Embryonic facial prominence (tissue), 1 donor: ENCODE data around the gene ZMIZ1.

Experiments
- DNase-seq: peaks from one replicate; pipeline ENCODE4 v3.0.0-alpha.2; 2016; ENCODE audit errors: extremely low spot score

The ZMIZ1 gene

DNA sequence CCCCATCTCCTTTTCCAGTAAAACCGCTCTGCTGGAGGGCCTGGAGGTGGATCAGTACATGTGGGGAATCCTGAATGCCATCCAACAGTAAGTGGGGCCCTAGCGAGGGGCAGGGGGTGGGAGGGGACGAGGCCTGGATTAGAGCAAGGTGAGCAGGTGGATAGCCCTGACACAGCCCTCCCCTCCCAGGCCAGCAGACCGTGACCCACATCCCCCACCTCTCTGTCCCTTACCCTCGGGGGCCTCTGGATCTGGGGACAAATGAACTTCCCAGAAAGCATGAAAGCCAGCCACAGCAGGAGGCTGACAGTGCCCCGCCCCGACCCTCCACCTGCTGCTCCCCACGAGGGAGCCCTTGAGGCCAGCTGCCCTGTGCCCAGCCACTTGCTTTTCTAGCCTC, 236.7 kb downstream of the ZMIZ1 start:
- DNase-seq = no peak

DNA sequence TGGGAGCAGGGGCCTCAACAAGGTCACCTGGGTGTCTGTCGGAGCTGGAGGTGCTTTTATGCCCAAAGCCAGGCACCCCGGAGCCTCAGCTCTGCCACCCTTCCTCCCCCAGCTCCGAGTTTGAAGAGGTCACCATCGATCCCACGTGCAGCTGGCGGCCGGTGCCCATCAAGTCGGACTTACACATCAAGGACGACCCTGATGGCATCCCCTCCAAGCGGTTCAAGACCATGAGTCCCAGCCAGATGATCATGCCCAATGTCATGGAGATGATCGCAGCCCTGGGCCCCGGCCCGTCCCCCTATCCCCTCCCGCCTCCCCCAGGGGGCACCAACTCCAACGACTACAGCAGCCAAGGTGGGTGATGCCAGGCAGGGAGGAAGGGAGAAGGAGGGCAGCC, 237.2 kb downstream of the ZMIZ1 start:
- DNase-seq = no peak

DNA sequence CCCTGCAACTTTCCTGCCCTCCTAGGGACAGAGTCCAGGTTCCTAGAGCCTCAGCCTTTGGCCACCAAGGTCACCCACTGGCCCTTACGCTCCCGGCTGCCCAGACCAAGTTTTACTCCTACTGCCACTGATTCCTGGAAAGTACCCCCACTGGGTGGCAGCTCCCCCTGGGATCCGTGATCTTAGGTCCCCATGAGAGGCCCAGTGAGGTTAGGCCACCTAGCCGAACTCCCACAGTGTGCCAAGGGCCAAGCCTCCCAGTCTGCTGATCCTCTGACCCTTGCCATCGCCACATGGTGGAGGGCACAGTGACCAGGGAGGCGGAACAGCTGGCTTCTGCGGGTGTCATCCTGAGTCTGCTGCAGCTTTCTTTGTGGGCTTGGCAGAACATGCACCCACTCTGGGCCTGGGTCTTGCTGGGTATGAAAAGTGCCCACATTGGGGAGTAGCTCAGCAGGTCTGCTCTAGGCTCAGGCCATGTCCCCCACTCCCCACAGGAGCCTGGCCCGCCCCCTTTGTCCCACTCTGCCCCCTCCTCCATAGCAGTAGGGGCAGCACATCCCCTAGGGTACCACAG, 238.0 kb downstream of the ZMIZ1 start:
- no peak for DNase-seq

DNA sequence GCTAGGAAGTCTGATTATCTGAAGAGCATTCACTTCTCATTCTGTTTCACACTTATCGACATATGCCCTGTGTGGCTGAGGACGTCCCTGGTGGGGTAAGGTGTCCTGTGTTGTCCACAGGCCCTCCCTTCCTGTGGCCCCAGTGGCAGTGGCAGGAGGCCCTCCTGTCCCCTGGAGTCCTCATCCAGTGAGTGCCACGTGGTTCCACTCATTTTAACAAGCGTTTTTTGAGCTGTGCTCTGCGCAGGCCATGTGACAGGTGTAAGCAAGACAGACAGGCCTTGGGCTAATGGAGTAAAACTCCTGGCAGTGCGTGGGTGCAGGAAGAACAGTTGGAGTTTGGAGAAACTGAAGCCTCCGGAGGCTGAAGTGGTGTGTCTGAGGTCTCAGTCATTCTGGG, 239.2 kb downstream of the ZMIZ1 start:
- DNase-seq = no peak

DNA sequence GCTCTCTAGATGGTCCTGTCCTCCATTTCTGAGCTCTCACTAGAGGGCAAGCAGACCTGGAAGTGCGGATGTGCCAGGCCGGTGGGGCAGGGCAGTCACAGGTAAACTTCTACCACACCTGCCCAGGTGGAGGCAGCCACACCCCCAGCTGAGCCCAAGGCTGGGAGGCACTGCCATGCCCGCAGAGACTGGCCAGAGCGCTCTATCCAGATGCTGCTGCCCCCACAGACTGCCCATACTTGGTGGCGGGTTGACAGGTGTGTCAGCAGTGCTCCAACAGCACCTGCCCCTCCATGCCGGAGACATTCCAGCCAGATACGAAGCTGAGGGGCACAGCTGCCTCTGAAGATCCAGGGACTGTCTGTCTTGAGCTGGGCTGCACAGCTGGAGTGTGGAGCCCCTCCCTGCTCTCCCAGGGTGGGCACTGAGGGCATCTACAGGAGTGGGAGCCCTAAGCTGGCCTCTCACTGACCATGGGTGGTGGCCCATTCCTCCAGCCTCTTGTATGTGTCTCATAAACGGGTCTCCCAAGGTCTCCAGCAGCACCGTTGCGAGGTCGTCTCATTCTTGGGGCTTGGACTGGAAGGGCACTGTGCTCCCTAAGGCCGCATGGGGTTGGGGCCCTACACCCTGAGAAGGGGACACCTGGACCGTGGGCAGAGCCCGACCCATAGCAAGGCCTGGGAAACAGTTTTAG, 240.4 kb downstream of the ZMIZ1 start:
- no peak for DNase-seq

DNA sequence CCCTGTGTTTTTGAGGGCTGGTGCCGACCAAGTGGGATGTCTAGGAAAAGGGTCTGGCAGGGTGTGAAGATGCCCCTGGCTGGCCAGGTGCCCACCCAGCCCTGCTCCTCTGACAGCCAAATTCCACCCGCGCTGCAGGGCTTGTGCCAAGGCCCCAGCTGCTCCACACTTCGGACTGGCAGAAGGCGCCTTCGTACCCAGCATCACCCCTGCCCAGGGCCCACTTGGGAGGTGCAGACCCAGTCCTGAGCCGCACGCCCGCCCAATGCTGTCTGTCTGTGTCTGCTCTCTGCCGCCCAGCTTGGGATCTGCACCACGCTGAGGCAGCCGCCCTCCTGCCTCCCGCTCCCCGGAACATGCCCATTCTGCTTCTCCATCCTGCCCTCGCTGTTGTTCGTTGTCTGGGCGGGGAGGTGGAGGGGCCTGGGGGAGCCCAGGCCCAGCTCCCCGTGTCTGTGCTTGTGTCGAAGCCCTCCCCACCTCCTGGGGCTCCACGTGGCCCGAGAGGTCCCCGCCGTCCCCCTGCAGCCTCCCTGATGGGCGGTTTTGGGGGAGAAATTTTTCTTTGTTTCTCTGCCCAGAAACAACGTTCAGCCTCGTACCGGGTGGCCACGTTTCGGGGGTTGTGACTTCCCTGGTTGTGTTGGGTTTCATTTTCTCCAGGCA, 241.6 kb downstream of the ZMIZ1 start:
- no peak for DNase-seq

DNA sequence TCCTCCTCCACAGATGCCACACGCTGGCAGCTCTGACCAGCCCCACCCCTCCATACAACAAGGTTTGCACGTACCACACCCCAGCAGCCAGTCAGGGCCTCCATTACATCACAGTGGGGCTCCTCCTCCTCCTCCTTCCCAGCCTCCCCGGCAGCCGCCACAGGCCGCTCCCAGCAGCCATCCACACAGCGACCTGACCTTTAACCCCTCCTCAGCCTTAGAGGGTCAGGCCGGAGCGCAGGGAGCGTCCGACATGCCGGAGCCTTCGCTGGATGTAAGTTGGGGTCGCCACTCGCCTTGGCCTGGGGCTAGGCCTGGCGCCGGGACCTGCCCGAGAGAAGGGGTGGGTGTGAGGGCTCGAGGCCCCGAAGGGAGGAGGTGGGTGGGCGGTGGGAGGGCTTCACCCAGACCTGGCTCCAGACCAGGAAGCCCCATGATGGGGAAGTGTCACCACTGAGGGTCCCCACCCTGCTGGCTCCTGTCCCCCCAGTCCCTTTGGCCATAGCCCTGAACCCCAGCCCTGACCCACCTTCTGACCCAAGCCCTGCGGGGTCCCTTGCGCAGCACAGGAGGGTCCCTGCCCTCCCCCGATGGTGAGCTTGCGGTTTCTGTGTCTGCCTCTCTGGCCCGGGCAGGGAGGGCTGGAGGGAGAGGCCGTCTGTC, 242.3 kb downstream of the ZMIZ1 start:
- DNase-seq = no peak

DNA sequence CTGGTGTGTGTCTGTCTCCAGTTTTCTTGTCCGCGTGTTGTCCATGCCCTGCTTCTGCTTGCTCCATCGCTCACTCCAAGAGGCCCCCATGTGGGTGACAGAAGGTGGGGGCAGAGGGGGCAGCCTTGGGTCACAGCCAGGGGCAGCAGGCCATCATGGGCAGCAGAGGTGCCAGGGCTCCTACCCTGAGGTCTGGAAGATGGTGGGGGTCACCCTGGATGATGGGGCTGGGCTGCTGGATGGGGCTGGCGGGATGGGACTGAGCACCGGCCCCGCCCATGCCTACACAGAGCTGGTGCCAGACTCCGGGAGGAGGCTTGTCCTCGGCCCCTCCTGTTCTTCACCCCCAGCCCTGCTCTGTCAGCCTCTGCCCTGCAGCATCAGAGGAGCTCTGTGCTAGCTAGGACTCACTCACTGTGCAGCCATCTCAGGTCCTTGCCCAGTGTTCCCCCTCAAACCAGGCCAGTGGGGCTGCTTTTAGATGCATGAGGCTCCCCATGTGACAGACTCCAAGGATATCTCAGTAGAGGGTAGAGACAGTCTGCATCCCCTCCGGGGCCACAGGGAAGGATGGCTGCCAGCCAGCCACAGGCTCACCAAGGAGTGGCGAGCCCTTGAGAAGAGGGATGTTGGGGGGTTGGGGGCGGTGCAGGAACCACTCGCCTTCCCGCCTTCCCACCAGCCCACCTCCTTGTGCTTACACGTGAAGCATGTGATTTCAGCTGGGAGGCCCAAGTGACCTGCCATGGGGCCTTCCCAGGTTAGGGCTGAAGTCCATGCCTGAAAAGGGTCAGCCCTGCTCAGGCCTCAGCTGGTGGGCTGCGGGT, 243.0 kb downstream of the ZMIZ1 start:
- no peak for DNase-seq

DNA sequence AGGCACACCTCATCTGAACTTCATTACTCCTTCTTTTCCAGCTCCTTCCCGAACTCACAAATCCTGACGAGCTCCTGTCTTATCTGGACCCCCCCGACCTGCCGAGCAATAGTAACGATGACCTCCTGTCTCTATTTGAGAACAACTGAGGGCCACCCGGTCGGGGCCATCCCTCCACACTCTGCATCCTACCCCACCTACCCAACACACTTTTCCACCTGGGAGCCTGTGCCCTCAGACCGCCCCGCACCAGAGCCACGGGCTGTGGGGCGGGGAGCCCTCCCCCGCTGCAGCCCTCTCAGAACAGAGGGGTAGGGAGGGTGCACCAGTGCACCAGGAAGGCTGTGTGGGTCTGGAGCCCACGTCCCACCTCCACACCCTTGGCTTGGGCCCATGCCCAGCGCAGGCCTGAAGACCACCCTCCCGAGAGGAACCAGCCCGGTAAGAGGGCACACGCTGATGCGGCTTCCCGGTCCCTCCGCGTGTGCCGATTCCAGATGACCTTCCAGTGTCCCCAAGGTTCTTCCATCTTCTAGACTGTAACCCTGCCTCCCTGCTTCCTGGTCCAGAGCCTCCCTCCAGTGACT, 243.9 kb downstream of the ZMIZ1 start:
- no peak for DNase-seq

DNA sequence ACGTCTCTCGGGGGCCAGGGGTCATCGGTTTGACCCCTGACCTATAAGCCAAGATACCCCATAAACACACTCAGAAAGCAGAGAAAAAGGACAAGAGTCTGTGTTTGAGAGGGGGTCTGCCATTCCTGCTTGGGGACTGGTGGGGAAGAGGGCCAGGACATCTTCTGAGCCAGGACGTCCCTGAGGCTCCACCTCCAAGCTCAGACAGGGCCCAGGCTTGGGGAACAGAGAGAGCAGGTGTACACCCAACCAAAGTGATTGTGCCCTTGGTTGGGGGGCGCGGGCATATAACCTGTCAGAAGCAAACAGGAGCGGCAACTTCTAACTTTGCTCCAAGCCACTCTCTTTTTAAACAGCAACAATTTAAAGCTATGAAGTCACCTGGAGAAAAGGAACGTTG, 244.6 kb downstream of the ZMIZ1 start:
- DNase-seq = no peak

DNA sequence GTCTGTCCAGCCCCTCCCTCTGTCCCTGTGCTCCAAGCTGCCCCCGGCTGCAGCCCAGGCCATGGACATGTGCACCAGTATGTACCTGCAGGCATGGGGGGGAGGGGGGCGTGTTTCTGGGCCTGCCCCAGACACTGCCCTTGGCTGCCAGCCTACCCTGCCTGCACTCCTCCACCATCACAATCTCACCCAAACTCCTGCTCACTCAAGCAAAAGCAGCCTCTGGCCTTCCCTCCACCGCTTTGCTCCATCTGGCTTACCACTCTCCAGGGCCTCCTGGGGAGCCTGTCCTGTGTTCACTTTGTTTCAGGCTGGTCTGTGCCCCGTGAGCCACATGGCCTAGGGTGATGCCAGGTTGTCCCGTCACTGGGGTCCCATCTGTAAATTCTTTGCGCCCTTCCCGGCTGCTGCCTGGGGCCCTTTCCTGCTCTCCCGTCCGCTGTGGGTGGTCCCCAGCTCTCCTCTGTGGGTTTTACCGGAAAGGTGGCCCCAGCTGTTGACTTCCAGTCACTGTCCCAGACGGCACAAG, 245.2 kb downstream of the ZMIZ1 start:
- DNase-seq = no peak

DNA sequence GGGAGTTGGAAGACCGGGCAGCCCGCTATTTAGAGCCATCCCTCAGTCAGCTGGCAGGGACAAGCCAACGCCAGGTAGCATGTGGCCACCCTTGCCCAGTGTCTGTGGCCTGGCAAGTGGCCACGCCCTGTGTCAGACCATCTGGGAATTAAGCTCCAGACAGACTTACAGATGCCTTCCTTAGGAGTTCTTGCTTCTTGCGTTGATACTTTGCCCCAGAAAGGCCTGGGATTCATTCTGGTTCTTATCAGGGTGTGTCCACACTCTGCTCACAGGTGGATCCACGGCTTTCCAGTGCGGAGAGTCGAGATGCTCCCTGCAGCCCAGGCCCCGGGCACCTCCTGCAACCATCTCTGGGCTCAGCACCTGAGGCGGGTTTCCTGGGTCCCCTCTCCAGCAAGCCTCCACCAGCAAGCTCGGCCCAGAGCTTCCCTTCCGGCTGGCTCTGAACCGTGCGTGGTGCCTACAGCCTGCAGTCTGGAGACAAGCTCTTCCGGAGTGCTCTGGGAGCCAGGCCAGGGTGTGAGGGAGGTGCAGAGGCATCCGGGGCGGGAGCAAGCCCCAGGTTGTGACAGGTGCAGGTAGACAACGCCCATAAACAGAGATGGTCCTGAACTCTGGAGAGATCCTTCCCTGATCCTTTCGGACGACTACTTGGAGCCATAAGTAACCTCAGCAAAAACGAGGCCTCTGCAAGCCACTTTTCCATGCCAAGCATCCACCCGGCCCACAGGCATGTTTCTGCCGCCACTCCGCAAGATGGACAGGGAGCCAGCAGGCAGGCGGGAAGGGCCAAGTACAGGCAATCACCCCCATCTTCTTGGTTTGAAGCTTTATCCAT, 246.2 kb downstream of the ZMIZ1 start:
- DNase-seq = no peak

DNA sequence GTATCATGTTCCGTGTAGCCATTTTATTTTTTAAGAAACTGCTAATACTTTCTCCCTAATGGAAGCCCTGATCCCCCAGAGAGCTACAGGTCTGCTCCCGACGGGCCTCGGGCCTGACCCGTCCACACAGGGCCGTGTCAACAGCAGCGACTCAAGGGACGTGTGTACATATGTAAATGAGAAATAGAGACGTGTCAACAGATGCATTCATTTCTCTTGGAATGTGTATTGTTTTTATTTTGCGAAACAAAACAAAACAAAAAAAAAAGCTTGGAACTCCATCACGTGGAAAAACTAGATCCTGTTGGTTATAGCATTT, 246.8 kb downstream of the ZMIZ1 start:
- DNase-seq = no peak

DNA sequence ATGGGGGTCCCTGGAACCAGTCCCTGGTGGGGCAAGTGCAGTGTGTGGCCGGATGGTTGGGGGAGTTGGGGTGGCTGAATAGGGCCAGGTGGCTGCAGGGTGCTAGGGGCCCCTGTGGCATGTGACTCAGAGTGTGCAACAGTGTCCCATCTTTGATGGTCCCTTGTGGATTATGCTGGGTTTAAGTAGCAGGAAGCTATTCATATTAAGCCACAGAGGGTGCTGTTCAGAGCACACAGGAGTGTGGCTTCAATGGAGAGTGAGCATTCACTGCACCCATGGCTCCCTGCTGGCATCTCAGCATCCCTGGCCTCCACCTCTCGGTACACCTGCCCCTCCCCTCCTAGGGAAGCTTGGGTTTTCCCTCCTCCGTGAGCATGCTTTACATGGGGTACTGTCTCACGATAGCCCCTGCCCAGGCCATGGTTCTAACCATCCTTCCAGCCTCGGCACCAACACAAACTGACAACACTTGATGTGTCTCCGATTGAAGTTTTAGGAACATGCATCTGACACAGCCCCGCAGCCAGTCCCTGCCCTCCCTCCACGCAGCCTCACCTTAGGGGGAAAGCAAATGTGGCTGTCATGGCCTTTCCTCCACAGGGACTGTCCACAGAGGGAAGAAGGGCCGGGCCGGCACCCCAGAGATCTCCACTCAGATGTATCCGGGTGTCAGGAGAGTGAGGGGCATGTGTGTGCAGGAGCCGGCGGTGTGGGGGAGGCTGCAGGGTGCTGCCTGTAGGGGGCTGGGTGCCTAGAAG, 248.1 kb downstream of the ZMIZ1 start:
- DNase-seq = no peak

DNA sequence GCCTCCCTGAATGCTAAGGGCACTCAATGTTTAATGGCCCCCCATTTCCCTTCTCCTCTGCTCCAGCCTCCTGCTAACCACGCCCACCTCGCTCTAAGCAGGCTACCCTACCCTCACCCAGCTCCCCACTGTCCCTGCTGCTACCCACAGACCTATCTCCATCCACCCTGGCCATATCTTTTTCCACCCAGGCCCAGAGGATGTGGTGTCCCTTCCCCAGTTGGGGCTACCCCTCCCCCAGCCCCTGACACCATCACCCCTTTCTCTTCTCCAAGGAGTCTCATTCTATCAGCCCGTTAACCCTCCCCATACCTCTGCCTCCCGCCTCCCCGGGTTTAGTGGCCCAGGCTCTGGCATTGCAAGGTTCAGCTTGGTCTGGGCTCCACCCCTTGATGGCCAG, 249.6 kb downstream of the ZMIZ1 start:
- no peak for DNase-seq

DNA sequence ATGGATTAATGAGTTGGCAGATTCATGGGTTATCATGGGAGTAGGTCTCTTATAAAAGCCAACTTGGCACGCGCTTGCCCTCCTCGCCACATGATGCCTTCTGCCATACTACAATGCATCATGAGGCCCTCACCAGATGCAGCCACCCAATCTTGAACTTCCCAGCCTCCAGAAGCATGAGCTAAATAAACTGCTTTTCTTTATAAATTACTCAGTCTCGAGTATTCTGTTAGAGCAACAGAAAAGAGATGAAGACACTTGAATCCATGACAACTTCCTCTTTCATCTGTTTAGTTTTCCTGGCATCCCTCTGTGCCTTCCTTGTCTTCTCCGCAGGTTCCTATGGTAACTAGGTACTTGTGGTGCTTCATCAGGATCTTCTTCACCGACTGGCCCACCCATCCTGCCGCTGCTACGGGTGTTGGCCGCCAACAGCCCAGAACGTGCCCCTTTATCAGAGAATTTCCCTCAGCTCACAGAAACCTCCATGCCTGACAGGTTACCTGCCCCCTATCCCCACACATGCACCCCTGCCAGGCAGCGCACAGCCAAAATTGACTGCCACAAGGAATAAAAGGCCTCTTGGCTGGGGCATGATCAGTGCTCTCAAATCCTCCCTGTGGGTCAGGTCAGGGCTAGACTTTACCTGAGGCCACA, 250.5 kb downstream of the ZMIZ1 start:
- no peak for DNase-seq

DNA sequence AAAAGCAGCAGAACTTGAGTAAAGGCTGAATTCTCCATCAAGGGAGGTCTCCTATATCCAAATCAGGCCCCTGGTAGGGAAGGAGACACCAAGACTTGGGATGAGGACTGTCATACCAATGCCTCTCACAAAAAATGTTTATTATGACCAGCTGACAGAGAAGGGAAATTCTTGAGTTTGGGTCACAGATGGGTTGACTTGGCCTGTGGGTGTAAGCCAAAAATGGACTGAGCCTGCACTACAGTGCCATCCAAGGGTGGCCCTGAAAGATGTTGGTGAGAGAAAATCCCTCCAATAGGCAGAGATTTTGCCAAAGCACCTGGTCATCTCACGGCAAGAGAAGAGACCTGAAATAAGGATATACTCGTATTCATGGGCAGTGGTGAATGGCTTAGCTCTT, 251.6 kb downstream of the ZMIZ1 start:
- no peak for DNase-seq

DNA sequence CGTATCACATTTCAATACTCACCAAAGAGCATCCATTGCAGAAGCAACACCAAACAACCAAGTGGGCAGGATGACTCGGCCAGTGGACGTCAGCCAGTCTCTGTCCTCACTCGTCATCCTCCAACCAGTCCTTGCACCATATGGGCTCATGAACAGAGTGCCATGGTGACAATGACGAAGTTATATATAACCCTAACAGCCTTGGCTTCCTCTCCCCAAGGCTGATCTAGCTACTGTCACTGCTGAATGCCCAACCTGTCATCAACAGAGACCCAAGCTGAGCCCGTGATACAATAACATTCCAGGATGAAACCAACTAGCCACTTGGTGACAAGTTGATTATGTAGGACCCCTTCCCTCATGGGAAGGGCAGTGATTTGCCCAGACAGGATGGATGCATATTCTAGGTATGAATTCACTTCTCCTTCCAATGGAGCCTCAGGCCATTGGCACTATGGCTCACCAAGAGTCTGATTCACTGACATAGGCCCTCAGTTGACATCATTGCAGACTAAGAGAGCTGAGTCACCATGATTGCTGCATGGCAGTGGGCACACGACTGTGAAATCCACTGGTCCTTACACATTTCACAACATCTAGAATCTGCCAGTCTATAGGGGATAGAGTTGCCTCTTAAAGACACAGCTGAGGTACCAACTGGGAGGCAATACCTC, 252.2 kb downstream of the ZMIZ1 start:
- DNase-seq = no peak

DNA sequence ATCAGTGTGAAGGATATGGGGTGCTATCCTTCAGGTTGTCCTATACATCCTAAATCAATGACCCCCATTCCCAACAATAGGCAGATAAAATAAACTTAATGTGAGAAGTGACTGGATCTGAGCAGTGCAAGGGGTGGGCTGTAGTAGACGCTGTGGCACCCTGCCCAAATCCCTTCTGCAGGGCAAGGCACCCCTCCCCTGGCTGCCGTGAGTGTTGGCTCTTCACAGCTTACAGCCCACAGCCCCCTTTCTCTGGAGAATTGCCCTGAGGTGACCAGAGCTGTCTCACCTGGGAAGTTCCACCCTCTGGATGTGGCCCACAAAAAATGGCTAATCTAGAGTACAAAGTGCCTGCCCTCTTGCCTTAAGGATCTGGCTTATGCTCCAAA, 252.7 kb downstream of the ZMIZ1 start:
- DNase-seq = no peak
